GM21423 (cell line): Measurements from ENCODE around the gene PES1.
"Not testable (repeated sequence)": the region's sequence is repeated elsewhere in the genome, so short reads cannot be mapped to it uniquely, and the experiment has no call there.

ENCODE experiments used
- ATAC-seq: cut with Tn5 transposase; IDR thresholded peaks from one replicate; pipeline ENCODE4 v1.9.1; 2021; ENCODE audit warnings: mild to moderate bottlenecking, moderate library complexity; ENCODE audit not compliant: unreplicated experiment

PES1 gene

GRCh38 chr22:30591588-30592359, at the start of gene PES1:
PES1 (minus strand) TSS chr22:30591910; CDS start chr22:30591833, 77 bp downstream.
- ATAC-seq: peak; percentile 98

- no peak for ATAC-seq
Measured at GRCh38 chr22:30640839-30641430, 49.2 kb upstream of the PES1 start.

- ATAC-seq: no peak
Measured at GRCh38 chr22:30640361-30640760, 48.7 kb upstream of the PES1 start.

- ATAC-seq: no peak
Measured at GRCh38 chr22:30637701-30638114, 46.0 kb upstream of the PES1 start.

- ATAC-seq: no peak
Measured at GRCh38 chr22:30636226-30637077, 44.7 kb upstream of the PES1 start.

- peak; percentile 65 for ATAC-seq
Measured at GRCh38 chr22:30635273-30636225, 43.8 kb upstream of the PES1 start, which contains the start of gene SLC35E4. SLC35E4 (plus strand) TSS chr22:30635781; CDS start chr22:30636451, 670 bp downstream.

GRCh38 chr22:30634471-30635233, 42.9 kb upstream of the PES1 start:
- peak; percentile 52 for ATAC-seq

- ATAC-seq: not testable (repeated sequence)
Measured at GRCh38 chr22:30631469-30631868, 39.8 kb upstream of the PES1 start.

- no peak for ATAC-seq
Measured at GRCh38 chr22:30628491-30628890, 36.8 kb upstream of the PES1 start.

GRCh38 chr22:30627471-30627870, 35.8 kb upstream of the PES1 start:
- ATAC-seq: no peak

- ATAC-seq: no peak
Measured at GRCh38 chr22:30626413-30626812, 34.7 kb upstream of the PES1 start.

- ATAC-seq: not testable (repeated sequence)
Measured at GRCh38 chr22:30619909-30620308, 28.2 kb upstream of the PES1 start.

GRCh38 chr22:30617819-30618218, 26.1 kb upstream of the PES1 start:
- ATAC-seq: no peak

- ATAC-seq: no peak
Measured at GRCh38 chr22:30615543-30615954, 23.8 kb upstream of the PES1 start.

GRCh38 chr22:30614879-30615278, 23.2 kb upstream of the PES1 start:
- ATAC-seq: no peak

GRCh38 chr22:30614268-30614667, 22.6 kb upstream of the PES1 start:
- ATAC-seq: no peak

GRCh38 chr22:30612789-30613188, 21.1 kb upstream of the PES1 start:
- ATAC-seq: no peak

- ATAC-seq: no peak
Measured at GRCh38 chr22:30611197-30611596, 19.5 kb upstream of the PES1 start.

GRCh38 chr22:30610299-30610698, 18.6 kb upstream of the PES1 start:
- ATAC-seq: no peak
